Neural progenitor cell (in vitro differentiated cells): ENCODE data around the gene ANKFY1.

Source experiments
- EZH2 ChIP-seq: fragments of 200-600 bp; sonication (generic); IDR thresholded peaks from 2 replicates; pipeline ENCODE4 v1.6.1; 2017; ENCODE audit warnings: antibody characterized with exemption, mild to moderate bottlenecking, moderate library complexity
- TF ChIP-seq, protein P1 (sequence below): fragments of 200-600 bp; sonication (generic); IDR thresholded peaks from 2 replicates; pipeline ENCODE4 v1.5.1; 2017; ENCODE audit warnings: antibody characterized with exemption, mild to moderate bottlenecking

DNA sequence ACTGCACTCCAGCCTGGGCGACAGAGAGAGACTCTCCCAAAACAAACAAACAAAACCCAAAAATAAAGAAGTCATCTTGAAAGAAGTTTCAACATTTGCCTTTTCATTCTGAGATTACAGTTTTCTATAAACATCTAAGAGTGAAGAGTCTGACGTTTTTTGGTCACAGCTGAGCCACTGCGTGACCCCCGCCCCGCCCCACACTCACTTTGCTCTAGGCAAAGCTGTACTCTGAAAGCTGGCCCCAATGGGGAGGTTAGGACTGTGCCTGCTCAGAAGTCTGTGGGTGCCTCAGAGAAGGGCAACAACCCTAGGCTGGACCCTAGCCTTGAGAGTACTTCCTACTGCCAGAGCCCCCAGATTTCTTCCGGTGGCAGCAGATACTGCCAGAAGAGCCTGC is 101.5 kb downstream of the ANKFY1 start:
- TF ChIP-seq, protein P1, sequence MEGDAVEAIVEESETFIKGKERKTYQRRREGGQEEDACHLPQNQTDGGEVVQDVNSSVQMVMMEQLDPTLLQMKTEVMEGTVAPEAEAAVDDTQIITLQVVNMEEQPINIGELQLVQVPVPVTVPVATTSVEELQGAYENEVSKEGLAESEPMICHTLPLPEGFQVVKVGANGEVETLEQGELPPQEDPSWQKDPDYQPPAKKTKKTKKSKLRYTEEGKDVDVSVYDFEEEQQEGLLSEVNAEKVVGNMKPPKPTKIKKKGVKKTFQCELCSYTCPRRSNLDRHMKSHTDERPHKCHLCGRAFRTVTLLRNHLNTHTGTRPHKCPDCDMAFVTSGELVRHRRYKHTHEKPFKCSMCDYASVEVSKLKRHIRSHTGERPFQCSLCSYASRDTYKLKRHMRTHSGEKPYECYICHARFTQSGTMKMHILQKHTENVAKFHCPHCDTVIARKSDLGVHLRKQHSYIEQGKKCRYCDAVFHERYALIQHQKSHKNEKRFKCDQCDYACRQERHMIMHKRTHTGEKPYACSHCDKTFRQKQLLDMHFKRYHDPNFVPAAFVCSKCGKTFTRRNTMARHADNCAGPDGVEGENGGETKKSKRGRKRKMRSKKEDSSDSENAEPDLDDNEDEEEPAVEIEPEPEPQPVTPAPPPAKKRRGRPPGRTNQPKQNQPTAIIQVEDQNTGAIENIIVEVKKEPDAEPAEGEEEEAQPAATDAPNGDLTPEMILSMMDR, result no peak
- no peak for TF ChIP-seq EZH2
